AG09309 (cell line): Measurements from ENCODE around the gene PTPRCAP.

Source experiments
- DNase-seq: peaks from one replicate; pipeline ENCODE4 v3.0.0-alpha.2; 2010; ENCODE audit warnings: low read depth
- H3K4me3 ChIP-seq: 2 replicates; pipeline ENCODE4 v1.5.1; 2011; ENCODE audit warnings: mild to moderate bottlenecking, low read depth, low read length, moderate library complexity; ENCODE audit not compliant: control insufficient read depth
- CTCF ChIP-seq: IDR thresholded peaks from 2 replicates; pipeline ENCODE4 v1.5.1; 2011; ENCODE audit warnings: mild to moderate bottlenecking, low read depth, low read length, inconsistent platforms; ENCODE audit not compliant: insufficient read depth, control insufficient read depth; ENCODE audit errors: missing control alignments

Gene PTPRCAP

GRCh38 chr11:67439321-67440228 lies 2.1 kb upstream of the PTPRCAP start:
- peak; percentile 33 for TF ChIP-seq CTCF
- DNase-seq: no peak
- no peak overlapping the region for H3K4me3 ChIP-seq

DNA sequence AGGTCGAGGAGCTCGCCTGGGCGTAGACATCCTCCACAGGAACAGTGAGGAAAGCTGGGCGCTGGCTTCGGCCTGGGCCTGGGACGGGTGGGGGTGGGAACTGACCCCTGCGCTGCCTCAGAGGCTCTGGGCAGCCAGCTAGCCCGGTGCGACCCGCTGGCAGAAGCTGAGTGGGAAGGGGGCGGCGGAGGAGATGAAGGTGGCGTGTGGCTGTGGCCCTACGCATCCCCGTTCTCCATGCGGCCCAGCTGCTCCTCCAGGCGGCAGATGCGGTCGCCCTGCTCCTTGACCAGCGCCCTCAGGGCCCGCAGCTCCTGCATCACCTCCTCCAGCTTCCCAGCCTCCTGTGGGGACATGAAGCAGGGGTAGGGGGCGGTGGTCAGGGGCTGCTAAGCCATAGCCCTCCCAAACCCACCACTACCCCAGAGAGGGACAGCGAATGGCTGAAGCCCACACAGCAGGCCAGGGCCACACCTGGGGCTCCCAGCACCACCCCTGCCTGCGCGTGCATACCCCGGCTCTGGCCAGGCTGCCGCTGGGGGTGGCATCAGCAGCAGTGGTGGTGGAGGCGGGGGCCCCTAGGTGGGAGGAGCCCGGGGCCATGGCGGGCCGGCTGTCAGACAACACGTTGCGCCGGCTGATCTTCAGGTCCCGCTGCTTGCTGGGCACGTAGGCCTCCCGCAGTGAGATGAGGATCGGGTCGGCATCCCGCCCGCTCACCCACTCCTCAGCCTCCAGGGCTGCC lies 848 bp upstream of the PTPRCAP start:
- no peak for TF ChIP-seq CTCF
- no peak overlapping the region for H3K4me3 ChIP-seq
- no peak for DNase-seq

DNA sequence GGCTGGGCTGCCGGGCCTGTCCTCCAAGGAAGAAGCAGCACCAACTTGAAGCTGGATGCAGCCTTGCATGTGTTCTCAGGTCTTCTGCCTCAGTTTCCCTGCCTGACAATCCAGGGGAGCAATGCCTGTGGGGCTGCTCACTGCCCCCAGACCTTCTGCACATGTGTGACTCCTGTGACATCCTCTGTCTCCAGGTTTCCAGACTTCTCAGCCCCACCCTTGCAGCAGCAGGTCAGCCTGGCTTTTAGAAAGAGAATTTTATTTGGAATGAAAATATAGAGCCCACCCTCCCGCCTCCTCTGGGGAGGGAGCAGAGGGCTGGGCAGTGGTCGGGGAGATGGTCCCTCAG lies 301 bp upstream of the PTPRCAP start:
- DNase-seq: no peak
- no peak for TF ChIP-seq CTCF
- H3K4me3 ChIP-seq: no peak overlapping the region

DNA sequence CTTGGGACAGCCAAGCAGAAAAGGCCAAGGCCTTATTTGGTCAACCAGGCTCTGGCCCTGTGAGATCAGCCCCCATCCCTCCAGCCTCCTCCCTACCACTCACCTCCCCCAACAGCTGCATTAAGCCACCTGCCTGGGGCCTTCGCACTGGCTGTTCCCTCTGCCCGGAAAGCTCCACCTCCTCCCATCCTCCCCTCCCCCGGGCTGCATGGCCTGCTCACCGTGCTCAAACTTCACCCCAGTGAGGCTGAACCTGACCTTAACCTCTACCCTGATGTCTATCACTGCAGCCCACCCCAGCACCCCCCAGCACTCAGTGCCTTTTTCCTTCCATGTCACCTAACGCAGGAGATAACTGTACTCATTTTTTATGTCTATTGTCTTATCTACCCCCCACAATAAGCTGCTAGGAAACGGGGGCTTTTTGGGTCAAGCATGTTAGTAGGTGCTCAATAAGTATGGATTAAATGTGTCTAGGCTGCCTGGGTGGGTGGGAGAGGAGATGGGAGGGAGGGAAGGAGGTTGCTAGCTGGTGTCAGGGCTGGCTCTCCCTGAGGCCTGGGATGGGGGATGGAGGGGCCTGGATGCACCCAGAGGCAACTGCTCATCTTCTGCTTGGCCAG lies 912 bp downstream of the PTPRCAP start:
- no peak for DNase-seq
- H3K4me3 ChIP-seq: no peak overlapping the region
- TF ChIP-seq CTCF: no peak

DNA sequence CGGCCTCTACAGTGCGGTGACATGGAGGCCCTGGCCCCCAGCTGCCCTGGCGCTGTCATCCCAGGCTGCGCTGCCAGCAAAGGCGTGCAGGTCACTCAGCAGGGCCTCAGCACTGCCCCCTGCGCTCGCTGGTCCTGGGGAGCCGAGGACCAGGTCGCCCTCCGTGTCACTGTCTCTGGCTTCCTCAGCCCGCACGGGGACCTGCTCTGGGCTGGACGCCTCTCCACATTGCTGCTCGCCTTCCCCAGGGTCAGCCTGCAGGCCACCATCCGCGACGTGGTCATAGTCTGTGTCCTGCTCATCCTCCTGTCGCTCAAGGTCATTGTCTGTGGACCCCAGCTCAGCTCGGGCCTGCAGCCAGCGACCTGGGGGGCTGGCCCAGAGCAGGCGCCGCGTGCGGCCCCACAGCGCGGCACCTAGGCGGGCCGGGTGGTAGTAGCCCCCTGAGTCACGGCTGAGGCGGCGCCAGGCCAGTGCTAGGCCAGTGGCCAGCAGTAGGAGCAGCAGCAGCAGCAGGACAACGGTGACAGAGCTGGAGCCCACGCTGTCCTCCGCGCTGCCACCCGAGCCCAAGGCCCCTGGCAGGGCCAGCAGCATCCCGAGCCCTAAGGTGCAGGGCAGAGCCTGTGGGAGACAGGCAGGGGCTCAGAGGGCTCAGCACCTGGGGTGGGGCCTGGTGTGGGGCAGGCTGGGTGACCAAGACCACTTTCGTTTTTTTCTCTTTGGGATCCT lies 1.6 kb downstream of the PTPRCAP start:
- DNase-seq: no peak
- TF ChIP-seq CTCF: no peak
- H3K4me3 ChIP-seq: no peak overlapping the region
